K562 (cell line): ENCODE measurements around the gene ARID3B. TPM values are rescaled to one million over a fixed set of nuclear protein-coding genes. Genes with fewer than 3 reads are reported as not detected.

ENCODE experiments used
- CCNT2 ChIP-seq: IDR thresholded peaks from 2 replicates; pipeline ENCODE4 v1.6.1; 2011; ENCODE audit warnings: borderline replicate concordance, low read depth, mild to moderate bottlenecking, moderate library complexity, mixed read lengths, low read length; ENCODE audit not compliant: insufficient read length; ENCODE audit errors: extremely low read depth
- CREM ChIP-seq: IDR thresholded peaks from 2 replicates; pipeline ENCODE4 v1.6.1; 2014; ENCODE audit warnings: antibody characterized with exemption, low read depth
- GABPB1 ChIP-seq: sonication (generic); formaldehyde crosslinking; IDR thresholded peaks from 2 replicates; pipeline ENCODE4 v1.8.0; 2022; ENCODE audit warnings: mild to moderate bottlenecking, missing genetic modification reagents
- GTF2E2 ChIP-seq: fragments of 200-800 bp; sonication (Bioruptor generic); IDR thresholded peaks from 2 replicates; pipeline ENCODE4 v1.6.1; 2016; ENCODE audit warnings: missing genetic modification characterization, missing compliant biosample characterization
- HDAC3 ChIP-seq: fragments of 450-650 bp; IDR thresholded peaks from 2 replicates; pipeline ENCODE4 v1.6.1; 2018; ENCODE audit warnings: borderline replicate concordance, mild to moderate bottlenecking, moderate library complexity; ENCODE audit not compliant: partially characterized antibody
- HNRNPK ChIP-seq: fragments of 200-400 bp; formaldehyde crosslinking; IDR thresholded peaks from one replicate; pipeline ENCODE4 v1.6.1; 2018; ENCODE audit warnings: mild to moderate bottlenecking, low read depth, low read length; ENCODE audit not compliant: poor library complexity, severe bottlenecking
- ILF3 ChIP-seq: fragments of 450-650 bp; IDR thresholded peaks from 2 replicates; pipeline ENCODE4 v1.6.1; 2018; ENCODE audit warnings: antibody characterized with exemption, mild to moderate bottlenecking, moderate library complexity, borderline replicate concordance
- NCOA1 ChIP-seq: fragments of 450-650 bp; IDR thresholded peaks from 2 replicates; pipeline ENCODE4 v1.6.1; 2016; ENCODE audit warnings: low read depth
- NFXL1 ChIP-seq: fragments of 450-650 bp; formaldehyde crosslinking; IDR thresholded peaks from 2 replicates; pipeline ENCODE4 v1.4.0; 2021; ENCODE audit warnings: mild to moderate bottlenecking
- NKRF ChIP-seq: fragments of 450-650 bp; IDR thresholded peaks from 2 replicates; pipeline ENCODE4 v1.6.1; 2016; ENCODE audit warnings: borderline replicate concordance
- TRIM28 ChIP-seq: fragments of 450-650 bp; IDR thresholded peaks from 2 replicates; pipeline ENCODE4 v1.6.1; 2017
- TSC22D4 ChIP-seq: fragments of 450-650 bp; IDR thresholded peaks from 2 replicates; pipeline ENCODE4 v1.6.1; 2016; ENCODE audit warnings: missing genetic modification characterization, missing biosample characterization, control low read depth
- ZNF584 ChIP-seq: fragments of 200-800 bp; sonication (Bioruptor generic); IDR thresholded peaks from 2 replicates; pipeline ENCODE4 v1.6.1; 2016; ENCODE audit warnings: low read depth, mild to moderate bottlenecking, missing genetic modification characterization, missing compliant biosample characterization
- ZNF609 ChIP-seq: sonication (generic); formaldehyde crosslinking; IDR thresholded peaks from 2 replicates; pipeline ENCODE4 v1.8.1; 2023; ENCODE audit warnings: missing genetic modification reagents, mild to moderate bottlenecking, borderline replicate concordance
- polyA plus RNA-seq, 8 experiments: library from polyadenylated mRNA; depleted of rRNA in 4 of 8; stranded (reverse) in 5 of 8; unstranded in 3 of 8; fragments of >200 nt; fragmentation: Nextera tagmentation in 2 of 8; fragmentation: Illumina TruSeq in 1 of 8; extraction: Ambion mirVana in 2 of 8; extraction: Trizol in 1 of 8; gene quantifications; 2 replicates each; pipeline versions ENCODE4 v1.2.1 to v1.2.3, GENCODE V29; 2011 to 2014; ENCODE audit warnings: inconsistent platforms in 1 of 8, missing spikeins in 1 of 8
- total RNA-seq, 7 experiments: library from RNA; depleted of rRNA in 6 of 7; stranded (reverse); fragments of >200 nt in 6 of 7; fragmentation: Illumina TruSeq in 2 of 7; extraction: Trizol in 2 of 7; gene quantifications; 2 replicates each; pipeline versions ENCODE4 v1.2.1 to v1.2.3, GENCODE V29; 2011 to 2021; ENCODE audit warnings: low replicate concordance in 1 of 7
- TF ChIP-seq, protein P1 (sequence below): sonication (generic); formaldehyde crosslinking; IDR thresholded peaks from 2 replicates; pipeline ENCODE4 v1.8.0; 2022; ENCODE audit warnings: missing genetic modification reagents, mild to moderate bottlenecking, borderline replicate concordance
- TF ChIP-seq, protein P2 (sequence below): fragments of 250-450 bp; sonication (Bioruptor Pico); IDR thresholded peaks from 2 replicates; pipeline ENCODE4 v1.8.0; 2021; ENCODE audit warnings: borderline replicate concordance, mild to moderate bottlenecking, moderate library complexity; ENCODE audit not compliant: poor library complexity, severe bottlenecking

The ARID3B gene
- total and polyA plus RNA-seq, 9 of the 15 experiments (the other 6 are each of a cell fraction or from before 2014, with no cell fraction given), result 0.32 to 15.1 (median 7.1) TPM

- TF ChIP-seq NKRF, result peak; percentile 70; the same call in 1 of the 2 replicates
- peak; percentile 100 for TF ChIP-seq CCNT2
- TF ChIP-seq NCOA1, result peak; percentile 93
- TF ChIP-seq CREM, result peak; percentile 92
- no peak for TF ChIP-seq TSC22D4
- TF ChIP-seq, protein P1, sequence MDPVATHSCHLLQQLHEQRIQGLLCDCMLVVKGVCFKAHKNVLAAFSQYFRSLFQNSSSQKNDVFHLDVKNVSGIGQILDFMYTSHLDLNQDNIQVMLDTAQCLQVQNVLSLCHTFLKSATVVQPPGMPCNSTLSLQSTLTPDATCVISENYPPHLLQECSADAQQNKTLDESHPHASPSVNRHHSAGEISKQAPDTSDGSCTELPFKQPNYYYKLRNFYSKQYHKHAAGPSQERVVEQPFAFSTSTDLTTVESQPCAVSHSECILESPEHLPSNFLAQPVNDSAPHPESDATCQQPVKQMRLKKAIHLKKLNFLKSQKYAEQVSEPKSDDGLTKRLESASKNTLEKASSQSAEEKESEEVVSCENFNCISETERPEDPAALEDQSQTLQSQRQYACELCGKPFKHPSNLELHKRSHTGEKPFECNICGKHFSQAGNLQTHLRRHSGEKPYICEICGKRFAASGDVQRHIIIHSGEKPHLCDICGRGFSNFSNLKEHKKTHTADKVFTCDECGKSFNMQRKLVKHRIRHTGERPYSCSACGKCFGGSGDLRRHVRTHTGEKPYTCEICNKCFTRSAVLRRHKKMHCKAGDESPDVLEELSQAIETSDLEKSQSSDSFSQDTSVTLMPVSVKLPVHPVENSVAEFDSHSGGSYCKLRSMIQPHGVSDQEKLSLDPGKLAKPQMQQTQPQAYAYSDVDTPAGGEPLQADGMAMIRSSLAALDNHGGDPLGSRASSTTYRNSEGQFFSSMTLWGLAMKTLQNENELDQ (CRISPR knock-in tag), result no peak
- TF ChIP-seq ZNF584, result peak; percentile 84
- TF ChIP-seq NFXL1 (CRISPR knock-in tag), result no peak
- peak; percentile 82 for TF ChIP-seq GABPB1 (CRISPR knock-in tag)
- peak; percentile 98 for TF ChIP-seq ZNF609 (CRISPR knock-in tag)
- peak; percentile 69; the same call in 1 of the 2 replicates for TF ChIP-seq TRIM28
- peak; percentile 29; the same call in 1 of the 2 replicates for TF ChIP-seq GTF2E2 (tag)
- TF ChIP-seq ILF3, result no peak
- TF ChIP-seq HNRNPK, result no peak
- TF ChIP-seq, protein P2, sequence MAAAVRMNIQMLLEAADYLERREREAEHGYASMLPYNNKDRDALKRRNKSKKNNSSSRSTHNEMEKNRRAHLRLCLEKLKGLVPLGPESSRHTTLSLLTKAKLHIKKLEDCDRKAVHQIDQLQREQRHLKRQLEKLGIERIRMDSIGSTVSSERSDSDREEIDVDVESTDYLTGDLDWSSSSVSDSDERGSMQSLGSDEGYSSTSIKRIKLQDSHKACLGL (CRISPR knock-in tag), result peak; percentile 36
- peak; percentile 100 for TF ChIP-seq HDAC3
Observed at GRCh38 chr15:74545776-74546656, 5.0 kb downstream of the ARID3B start (continued).
